Panc1 (cell line): ENCODE measurements around the gene ASB6. TPM values are rescaled to one million over a fixed set of nuclear protein-coding genes. Genes with fewer than 3 reads are reported as not detected.

Experiments used
- ATAC-seq: fragments of 200-7000 bp; cut with Tn5 transposase; 2 replicates; pipeline ENCODE4 v1.9.1; 2020; ENCODE audit warnings: mild to moderate bottlenecking, moderate library complexity
- BruUV-seq: library from RNA; stranded (reverse); fragments of 400-500 nt; replicated peaks from 2 replicates; lab custom pipeline; 2021; lab: Mats Ljungman, UMichigan
- CTCF ChIA-PET: fragments of 300-600 bp; sonication (Branson Sonifier 250); formaldehyde crosslinking; loops from one replicate; lab custom pipeline; 2022; ENCODE audit warnings: antibody characterized with exemption; lab: Charles Lee
- POLR2A ChIA-PET: fragments of 300-600 bp; sonication (Branson Sonifier 250); formaldehyde crosslinking; loops from one replicate; lab custom pipeline; 2022; ENCODE audit warnings: antibody characterized with exemption; lab: Charles Lee
- DNase-seq: peaks from one replicate; pipeline ENCODE4 v3.0.0-alpha.2; 2010; ENCODE audit warnings: low read depth, low spot score
- H3K27ac ChIP-seq: 2 replicates; pipeline ENCODE4 v1.5.1; 2011; ENCODE audit warnings: mild to moderate bottlenecking, low read length, inconsistent platforms
- H3K27me3 ChIP-seq: fragments of 200-500 bp; sonication (Bioruptor generic); 2 replicates; pipeline ENCODE4 v1.6.0; 2014; ENCODE audit warnings: low read length, inconsistent platforms; ENCODE audit not compliant: control insufficient read depth, insufficient read depth
- H3K36me3 ChIP-seq: fragments of 200-500 bp; sonication (Bioruptor generic); 2 replicates; pipeline ENCODE4 v1.5.1; 2014; ENCODE audit warnings: inconsistent platforms, mild to moderate bottlenecking, low read length, moderate library complexity; ENCODE audit not compliant: control insufficient read depth, insufficient read depth
- H3K4me1 ChIP-seq: 2 replicates; pipeline ENCODE4 v1.5.1; 2011; ENCODE audit warnings: inconsistent platforms, mild to moderate bottlenecking, low read length, moderate library complexity; ENCODE audit not compliant: control insufficient read depth, insufficient read depth
- H3K4me3 ChIP-seq, 2 experiments: 2 replicates each; pipeline ENCODE4 v1.5.1; 2011 to 2012; ENCODE audit warnings: low read depth in 2 of 2, low read length in 2 of 2, mild to moderate bottlenecking in 2 of 2, inconsistent platforms in 1 of 2, moderate library complexity in 1 of 2
- H3K9me3 ChIP-seq: fragments of 200-500 bp; sonication (Bioruptor generic); 2 replicates; pipeline ENCODE4 v1.5.1; 2014; ENCODE audit warnings: low read depth, mild to moderate bottlenecking, inconsistent platforms, low read length, moderate library complexity; ENCODE audit not compliant: control insufficient read depth, insufficient read depth
- POLR2AphosphoS5 ChIP-seq: IDR thresholded peaks from 2 replicates; pipeline ENCODE4 v1.6.1; 2012; ENCODE audit warnings: mild to moderate bottlenecking, low read depth, low read length, moderate library complexity
- SIN3A ChIP-seq: IDR thresholded peaks from 2 replicates; pipeline ENCODE4 v1.6.1; 2012; ENCODE audit warnings: low read depth, mild to moderate bottlenecking, low read length, moderate library complexity, borderline replicate concordance; ENCODE audit not compliant: insufficient read depth
- TCF7L2 ChIP-seq: IDR thresholded peaks from 2 replicates; pipeline ENCODE4 v1.6.1; 2011; ENCODE audit warnings: mild to moderate bottlenecking, low read depth, low read length, inconsistent platforms
- in situ Hi-C: cut with HindIII; loops from 2 replicates; pipeline ENCODE4 v1.10.0; 2016; ENCODE audit warnings: low sequenced_read_pairs, low pct_unique_long_range_greater_than_20kb
- intact Hi-C: fragments of 100-400 bp; cut with micrococcal nuclease; formaldehyde crosslinking; loops from one replicate; pipeline ENCODE4 v1.10.0; 2022; ENCODE audit not compliant: unreplicated experiment
- total RNA-seq: library from RNA; stranded (reverse); gene quantifications from one replicate; pipeline ENCODE4 v1.2.1, GENCODE V29; 2021; ENCODE audit not compliant: unreplicated experiment
- TF ChIP-seq, protein P1 (sequence below), 2 experiments: IDR thresholded peaks; 2 replicates each; pipeline ENCODE4 v1.6.1; 2011 to 2012; ENCODE audit warnings: low read depth in 2 of 2, control low read depth in 1 of 2, low read length in 1 of 2, mild to moderate bottlenecking in 1 of 2, moderate library complexity in 1 of 2; ENCODE audit not compliant: insufficient read depth in 1 of 2
- TF ChIP-seq, protein P2 (sequence below): fragments of 450-650 bp; IDR thresholded peaks from 2 replicates; pipeline ENCODE4 v1.5.1; 2017; ENCODE audit warnings: mild to moderate bottlenecking

The ASB6 gene
- total RNA-seq, 1 experiment from 2014 or later: 14.3 TPM

DNA sequence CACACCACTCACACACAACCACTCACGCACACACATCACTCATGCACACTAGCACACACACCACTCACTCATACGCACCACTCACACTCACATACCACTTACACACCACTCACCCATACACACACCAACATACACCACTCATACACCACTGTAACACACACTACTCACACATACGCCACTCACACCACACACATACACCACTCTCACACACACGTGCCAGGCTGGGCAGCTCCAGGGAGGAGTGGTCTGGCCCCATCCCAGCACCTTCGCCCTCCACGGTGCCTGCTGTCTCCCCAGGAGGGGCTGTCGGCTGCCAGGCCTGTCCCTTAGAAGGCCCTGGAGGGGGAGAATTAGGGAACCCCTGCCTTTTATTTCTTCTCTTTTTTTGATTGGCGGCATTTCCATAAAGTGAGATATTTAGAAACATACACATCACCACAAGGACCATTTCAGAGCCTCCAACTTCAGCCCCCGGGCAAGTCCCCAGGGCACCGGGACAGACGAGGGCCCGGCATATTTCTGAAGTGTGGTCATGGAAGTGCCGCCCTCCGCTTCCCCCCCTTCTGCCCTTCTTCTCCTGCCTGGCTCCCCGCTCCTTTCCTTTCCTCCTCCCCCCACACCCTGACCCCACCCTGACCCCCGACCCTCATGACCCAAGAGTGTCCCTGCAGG, 6.3 kb upstream of the ASB6 start:
- no peak for TF ChIP-seq SIN3A
- TF ChIP-seq, protein P1, sequence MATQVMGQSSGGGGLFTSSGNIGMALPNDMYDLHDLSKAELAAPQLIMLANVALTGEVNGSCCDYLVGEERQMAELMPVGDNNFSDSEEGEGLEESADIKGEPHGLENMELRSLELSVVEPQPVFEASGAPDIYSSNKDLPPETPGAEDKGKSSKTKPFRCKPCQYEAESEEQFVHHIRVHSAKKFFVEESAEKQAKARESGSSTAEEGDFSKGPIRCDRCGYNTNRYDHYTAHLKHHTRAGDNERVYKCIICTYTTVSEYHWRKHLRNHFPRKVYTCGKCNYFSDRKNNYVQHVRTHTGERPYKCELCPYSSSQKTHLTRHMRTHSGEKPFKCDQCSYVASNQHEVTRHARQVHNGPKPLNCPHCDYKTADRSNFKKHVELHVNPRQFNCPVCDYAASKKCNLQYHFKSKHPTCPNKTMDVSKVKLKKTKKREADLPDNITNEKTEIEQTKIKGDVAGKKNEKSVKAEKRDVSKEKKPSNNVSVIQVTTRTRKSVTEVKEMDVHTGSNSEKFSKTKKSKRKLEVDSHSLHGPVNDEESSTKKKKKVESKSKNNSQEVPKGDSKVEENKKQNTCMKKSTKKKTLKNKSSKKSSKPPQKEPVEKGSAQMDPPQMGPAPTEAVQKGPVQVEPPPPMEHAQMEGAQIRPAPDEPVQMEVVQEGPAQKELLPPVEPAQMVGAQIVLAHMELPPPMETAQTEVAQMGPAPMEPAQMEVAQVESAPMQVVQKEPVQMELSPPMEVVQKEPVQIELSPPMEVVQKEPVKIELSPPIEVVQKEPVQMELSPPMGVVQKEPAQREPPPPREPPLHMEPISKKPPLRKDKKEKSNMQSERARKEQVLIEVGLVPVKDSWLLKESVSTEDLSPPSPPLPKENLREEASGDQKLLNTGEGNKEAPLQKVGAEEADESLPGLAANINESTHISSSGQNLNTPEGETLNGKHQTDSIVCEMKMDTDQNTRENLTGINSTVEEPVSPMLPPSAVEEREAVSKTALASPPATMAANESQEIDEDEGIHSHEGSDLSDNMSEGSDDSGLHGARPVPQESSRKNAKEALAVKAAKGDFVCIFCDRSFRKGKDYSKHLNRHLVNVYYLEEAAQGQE (IDR thresholded peaks at IDR 0.05; ENCODE audit: insufficient read depth in 1 of 2, low read depth in 2 of 2, low read length in 1 of 2): no peak
- TF ChIP-seq TCF7L2: no peak
- TF ChIP-seq, protein P2, sequence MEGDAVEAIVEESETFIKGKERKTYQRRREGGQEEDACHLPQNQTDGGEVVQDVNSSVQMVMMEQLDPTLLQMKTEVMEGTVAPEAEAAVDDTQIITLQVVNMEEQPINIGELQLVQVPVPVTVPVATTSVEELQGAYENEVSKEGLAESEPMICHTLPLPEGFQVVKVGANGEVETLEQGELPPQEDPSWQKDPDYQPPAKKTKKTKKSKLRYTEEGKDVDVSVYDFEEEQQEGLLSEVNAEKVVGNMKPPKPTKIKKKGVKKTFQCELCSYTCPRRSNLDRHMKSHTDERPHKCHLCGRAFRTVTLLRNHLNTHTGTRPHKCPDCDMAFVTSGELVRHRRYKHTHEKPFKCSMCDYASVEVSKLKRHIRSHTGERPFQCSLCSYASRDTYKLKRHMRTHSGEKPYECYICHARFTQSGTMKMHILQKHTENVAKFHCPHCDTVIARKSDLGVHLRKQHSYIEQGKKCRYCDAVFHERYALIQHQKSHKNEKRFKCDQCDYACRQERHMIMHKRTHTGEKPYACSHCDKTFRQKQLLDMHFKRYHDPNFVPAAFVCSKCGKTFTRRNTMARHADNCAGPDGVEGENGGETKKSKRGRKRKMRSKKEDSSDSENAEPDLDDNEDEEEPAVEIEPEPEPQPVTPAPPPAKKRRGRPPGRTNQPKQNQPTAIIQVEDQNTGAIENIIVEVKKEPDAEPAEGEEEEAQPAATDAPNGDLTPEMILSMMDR: no peak
- no peak for TF ChIP-seq POLR2AphosphoS5
- Histone ChIP-seq H3K27ac (no peak overlapping the region), H3K36me3 (no peaks in the 10 kb centered on the region), H3K27me3 (no peaks in the 10 kb centered on the region), H3K4me1 (no peaks in the 10 kb centered on the region), H3K4me3 (no peak overlapping the region), H3K9me3 (no peaks in the 10 kb centered on the region)
- DNase-seq: no peak
- ChIA-PET CTCF (no interaction called here), POLR2A (no interaction called here)
- BruUV-seq: no TSS peak
- ATAC-seq: no peak
- in situ Hi-C loops (no loop called here), intact Hi-C loops (no loop called here)

DNA sequence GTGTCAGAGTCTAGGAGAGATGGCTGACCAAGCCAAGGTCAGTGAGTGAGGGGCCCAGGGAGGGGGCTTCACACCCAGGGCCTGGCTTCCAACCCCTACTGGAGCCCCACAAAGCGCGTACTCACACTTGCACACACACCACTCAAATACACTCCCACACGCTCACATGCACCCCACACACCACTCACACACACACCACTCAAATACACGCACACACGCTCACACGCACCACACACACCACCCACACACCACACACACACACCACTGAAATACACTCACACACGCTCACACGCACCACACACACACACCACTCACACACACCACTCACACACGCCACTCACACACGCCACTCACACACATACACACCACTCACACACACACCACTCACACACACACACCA, 5.7 kb upstream of the ASB6 start:
- intact Hi-C loops (no loop called here), in situ Hi-C loops (no loop called here)
- DNase-seq (no peak), ATAC-seq (no peak)
- TF ChIP-seq, protein P2: no peak
- no peak for TF ChIP-seq POLR2AphosphoS5
- TF ChIP-seq SIN3A: no peak
- TF ChIP-seq, protein P1 (IDR thresholded peaks at IDR 0.05; ENCODE audit: insufficient read depth in 1 of 2, low read depth in 2 of 2, low read length in 1 of 2): no peak
- no peak for TF ChIP-seq TCF7L2
- no peaks in the 10 kb centered on the region for H3K36me3 ChIP-seq
- no peak overlapping the region for H3K27ac ChIP-seq
- H3K4me1 ChIP-seq: no peaks in the 10 kb centered on the region
- BruUV-seq: no TSS peak
- CTCF ChIA-PET: no interaction called here
- no peak overlapping the region for H3K4me3 ChIP-seq
- H3K9me3 ChIP-seq: no peaks in the 10 kb centered on the region
- POLR2A ChIA-PET: no interaction called here
- no peaks in the 10 kb centered on the region for H3K27me3 ChIP-seq
